Measurements from ENCODE around the gene IGFALS. TPM values are rescaled to one million over a fixed set of nuclear protein-coding genes. Genes with fewer than 3 reads are reported as not detected.

Gene IGFALS
- total RNA-seq, 2 donors from 2014 or later: not detected

- no peak overlapping the region for H3K4me3 ChIP-seq (ENCODE audit: low read length)
- H3K27me3 Mint-ChIP-seq (ENCODE audit: insufficient read depth): no peaks in the 10 kb centered on the region
- no peak for TF ChIP-seq CTCF (conservative IDR thresholded peaks at IDR 0.05)
- H3K9me3 ChIP-seq (ENCODE audit: control insufficient read depth, low read length): no peaks in the 10 kb centered on the region
- H3K9me3 Mint-ChIP-seq: no peaks in the 10 kb centered on the region
- H3K4me1 Mint-ChIP-seq: no peaks in the 10 kb centered on the region
- DNase-seq: no peak
- no peak overlapping the region for H3K4me3 Mint-ChIP-seq
- H3K27ac ChIP-seq (ENCODE audit: low read depth, low read length): no peak overlapping the region
- H3K27ac Mint-ChIP-seq: no peak overlapping the region
- H3K27me3 ChIP-seq (ENCODE audit: control insufficient read depth, insufficient read depth, low read length, poor library complexity, severe bottlenecking): no peaks in the 10 kb centered on the region
- WGBS, 2 experiments (ENCODE audit: insufficient coverage in 1 of 2, insufficient read length in 1 of 2): 96 to 99% methylated on average over 8 to 11 of the region's 11 CpGs
- peaks cover 39% of the 10 kb centered on the region for H3K36me3 Mint-ChIP-seq (ENCODE audit: low read depth)
- no peaks in the 10 kb centered on the region for H3K4me1 ChIP-seq (ENCODE audit: control insufficient read depth, insufficient read depth, low read length)
- H3K9ac ChIP-seq (ENCODE audit: extremely low read depth, low read length, poor library complexity, severe bottlenecking): no peak overlapping the region
- H3K36me3 ChIP-seq (ENCODE audit: control insufficient read depth, insufficient read depth, low read length): peaks cover 19% of the 10 kb centered on the region
Observed at GRCh38 chr16:1815461-1815860, 22.0 kb upstream of the IGFALS start.

- no peak overlapping the region for H3K27ac ChIP-seq (ENCODE audit: low read depth, low read length)
- H3K27me3 ChIP-seq (ENCODE audit: control insufficient read depth, insufficient read depth, low read length, poor library complexity, severe bottlenecking): no peaks in the 10 kb centered on the region
- peaks cover 30% of the 10 kb centered on the region for H3K36me3 ChIP-seq (ENCODE audit: control insufficient read depth, insufficient read depth, low read length)
- Mint-ChIP-seq H3K27ac (no peak overlapping the region), H3K36me3 (ENCODE audit: low read depth) (peaks cover 53% of the 10 kb centered on the region), H3K27me3 (ENCODE audit: insufficient read depth) (no peaks in the 10 kb centered on the region), H3K4me1 (no peaks in the 10 kb centered on the region), H3K9me3 (peaks cover under 1% of the 10 kb centered on the region), H3K4me3 (no peak overlapping the region)
- DNase-seq: peak; percentile 85
- no peak overlapping the region for H3K4me3 ChIP-seq (ENCODE audit: low read length)
- peak; percentile 74 for TF ChIP-seq CTCF (conservative IDR thresholded peaks at IDR 0.05)
- H3K9ac ChIP-seq (ENCODE audit: extremely low read depth, low read length, poor library complexity, severe bottlenecking): no peak overlapping the region
- H3K9me3 ChIP-seq (ENCODE audit: control insufficient read depth, low read length): no peaks in the 10 kb centered on the region
- 53 to 58% methylated on average over 12 to 17 of the region's 17 CpGs for WGBS, 2 experiments (ENCODE audit: insufficient coverage in 1 of 2, insufficient read length in 1 of 2)
- no peaks in the 10 kb centered on the region for H3K4me1 ChIP-seq (ENCODE audit: control insufficient read depth, insufficient read depth, low read length)
Observed at GRCh38 chr16:1812732-1813163, 19.2 kb upstream of the IGFALS start.

DNA sequence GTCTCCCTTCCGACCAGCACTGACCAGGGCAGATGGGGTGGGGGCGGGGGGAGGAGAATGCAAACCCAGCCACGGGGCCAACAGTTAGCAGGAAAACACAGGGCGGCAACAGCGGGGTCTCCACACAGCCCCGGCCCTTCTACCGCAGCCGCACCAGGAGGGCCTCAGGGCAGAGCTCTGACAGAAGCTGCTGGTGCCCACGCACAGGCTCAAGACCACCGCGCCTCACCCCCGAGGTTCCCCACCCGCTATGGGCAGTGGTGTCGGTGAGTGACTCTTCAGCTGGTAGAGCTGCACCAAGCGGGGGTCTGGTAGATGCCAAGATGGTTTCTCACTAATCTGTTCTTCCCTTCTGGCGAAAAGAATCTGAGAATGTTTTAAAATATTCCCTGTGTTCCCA, 17.0 kb upstream of the IGFALS start:
- H3K9me3 Mint-ChIP-seq: peaks cover 17% of the 10 kb centered on the region
- WGBS, 2 experiments (ENCODE audit: insufficient coverage in 1 of 2, insufficient read length in 1 of 2): 93 to 95% methylated on average over 13 to 16 of the region's 16 CpGs
- peaks cover 25% of the 10 kb centered on the region for H3K36me3 ChIP-seq (ENCODE audit: control insufficient read depth, insufficient read depth, low read length)
- no peaks in the 10 kb centered on the region for H3K27me3 ChIP-seq (ENCODE audit: control insufficient read depth, insufficient read depth, low read length, poor library complexity, severe bottlenecking)
- no peaks in the 10 kb centered on the region for H3K4me1 Mint-ChIP-seq
- H3K9me3 ChIP-seq (ENCODE audit: control insufficient read depth, low read length): no peaks in the 10 kb centered on the region
- H3K4me3 ChIP-seq (ENCODE audit: low read length): no peak overlapping the region
- no peak for DNase-seq
- no peaks in the 10 kb centered on the region for H3K27me3 Mint-ChIP-seq (ENCODE audit: insufficient read depth)
- TF ChIP-seq CTCF (conservative IDR thresholded peaks at IDR 0.05): no peak
- H3K27ac Mint-ChIP-seq: no peak overlapping the region
- no peak overlapping the region for H3K4me3 Mint-ChIP-seq
- no peaks in the 10 kb centered on the region for H3K4me1 ChIP-seq (ENCODE audit: control insufficient read depth, insufficient read depth, low read length)
- H3K9ac ChIP-seq (ENCODE audit: extremely low read depth, low read length, poor library complexity, severe bottlenecking): no peak overlapping the region
- H3K36me3 Mint-ChIP-seq (ENCODE audit: low read depth): peaks cover 59% of the 10 kb centered on the region
- H3K27ac ChIP-seq (ENCODE audit: low read depth, low read length): no peak overlapping the region

Measured in endodermal cell (in vitro differentiated cells).